IPS-11a (cell line): ENCODE data around the gene HOXB7.

Experiments used
- H3K4me3 ChIP-seq: one replicate; pipeline ENCODE4 v1.5.1; 2013; ENCODE audit warnings: low read depth, low read length, control low read depth

HOXB7 gene

DNA sequence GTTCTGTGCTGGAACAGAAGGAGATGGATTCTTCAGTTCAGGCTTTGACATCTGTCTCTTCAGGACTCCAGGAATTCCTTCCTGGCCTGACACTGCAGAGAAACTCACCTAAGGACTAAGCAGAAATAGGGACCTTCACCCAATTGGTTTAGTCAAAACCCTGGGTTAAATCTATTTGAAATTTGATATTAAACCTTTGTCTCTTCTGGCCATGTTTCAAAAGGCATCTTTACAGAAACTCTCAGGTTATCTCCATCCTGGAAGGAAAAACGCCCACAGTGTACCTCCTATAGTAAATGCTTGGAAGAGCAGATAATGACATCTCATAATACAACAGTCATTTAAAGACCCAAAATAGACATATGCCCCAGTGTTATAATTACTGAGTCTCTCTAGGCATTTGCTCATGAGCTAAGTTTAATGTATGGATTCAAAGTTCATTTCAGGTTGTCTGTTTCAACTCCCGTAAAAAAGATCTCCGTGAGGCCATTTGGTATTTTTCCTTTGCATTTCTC lies 27.1 kb downstream of the HOXB7 start:
- no peak overlapping the region for H3K4me3 ChIP-seq

DNA sequence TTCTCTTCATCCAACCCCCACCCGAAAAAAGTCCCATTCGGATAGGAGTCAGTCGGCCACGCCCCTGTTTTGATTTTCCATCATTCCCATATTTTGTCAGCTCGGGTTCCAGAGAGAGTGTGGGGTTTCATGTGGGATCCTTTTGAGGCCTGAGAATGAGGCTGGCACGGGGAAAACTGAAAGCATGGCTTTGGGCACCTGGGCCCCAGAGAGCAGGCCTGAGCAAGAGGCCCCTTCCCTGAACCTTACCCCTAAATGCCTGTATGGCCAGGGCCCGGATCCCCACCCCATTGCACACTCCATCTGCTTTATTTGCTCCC lies 28.1 kb downstream of the HOXB7 start:
- H3K4me3 ChIP-seq, result no peak overlapping the region

DNA sequence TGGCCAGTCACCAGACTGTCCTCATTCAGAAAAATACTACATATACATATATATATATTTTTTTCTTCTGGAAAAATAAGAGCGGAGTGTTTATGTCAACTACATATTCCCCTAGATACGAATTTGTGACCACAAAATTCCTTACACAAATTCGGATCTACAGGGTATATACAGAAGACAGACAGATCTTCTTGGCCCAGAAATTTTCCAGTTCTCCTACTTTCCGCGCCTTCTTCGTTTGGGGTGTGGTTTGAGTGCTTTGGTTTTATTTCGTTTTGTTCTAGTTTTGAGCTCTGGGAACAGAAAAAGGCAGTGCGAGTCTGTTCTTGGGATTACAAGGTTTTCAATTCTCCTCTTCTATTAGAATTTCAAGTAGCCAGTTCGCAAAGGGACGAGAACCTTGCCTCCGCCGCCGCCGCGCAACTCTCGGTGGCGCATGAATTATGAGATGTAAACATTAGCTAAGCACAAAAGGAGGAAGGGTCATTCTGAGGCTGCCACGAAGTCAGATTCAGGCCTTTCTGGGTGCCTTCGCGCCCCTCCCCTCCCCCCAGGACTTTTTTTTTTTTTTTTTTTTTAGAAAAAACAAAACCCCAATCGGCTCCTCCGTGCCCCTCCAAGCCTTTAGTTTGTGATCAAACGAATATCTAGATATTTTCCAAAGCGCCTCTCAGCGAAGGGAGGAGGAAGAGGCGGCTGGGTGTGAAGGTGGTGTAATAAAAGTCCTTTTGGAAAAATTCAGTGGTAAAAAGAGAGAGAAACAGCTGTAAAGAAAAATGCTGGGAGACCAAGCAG lies 30.9 kb downstream of the HOXB7 start:
- H3K4me3 ChIP-seq, result no peak overlapping the region

DNA sequence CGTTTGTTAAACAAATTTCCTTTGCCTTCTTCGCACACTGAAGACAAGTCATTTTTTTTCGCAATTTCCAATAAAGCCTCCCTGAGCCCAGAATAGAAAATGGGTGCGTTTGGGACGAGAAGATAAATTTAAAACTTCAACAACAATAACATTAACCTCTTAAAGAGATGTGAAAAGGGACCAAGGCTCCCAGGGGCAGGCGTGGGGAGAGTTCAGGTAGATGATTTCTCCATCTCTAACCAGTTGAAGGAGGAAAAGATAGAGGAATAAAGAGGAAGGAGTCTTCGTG lies 31.4 kb downstream of the HOXB7 start:
- no peak overlapping the region for H3K4me3 ChIP-seq

DNA sequence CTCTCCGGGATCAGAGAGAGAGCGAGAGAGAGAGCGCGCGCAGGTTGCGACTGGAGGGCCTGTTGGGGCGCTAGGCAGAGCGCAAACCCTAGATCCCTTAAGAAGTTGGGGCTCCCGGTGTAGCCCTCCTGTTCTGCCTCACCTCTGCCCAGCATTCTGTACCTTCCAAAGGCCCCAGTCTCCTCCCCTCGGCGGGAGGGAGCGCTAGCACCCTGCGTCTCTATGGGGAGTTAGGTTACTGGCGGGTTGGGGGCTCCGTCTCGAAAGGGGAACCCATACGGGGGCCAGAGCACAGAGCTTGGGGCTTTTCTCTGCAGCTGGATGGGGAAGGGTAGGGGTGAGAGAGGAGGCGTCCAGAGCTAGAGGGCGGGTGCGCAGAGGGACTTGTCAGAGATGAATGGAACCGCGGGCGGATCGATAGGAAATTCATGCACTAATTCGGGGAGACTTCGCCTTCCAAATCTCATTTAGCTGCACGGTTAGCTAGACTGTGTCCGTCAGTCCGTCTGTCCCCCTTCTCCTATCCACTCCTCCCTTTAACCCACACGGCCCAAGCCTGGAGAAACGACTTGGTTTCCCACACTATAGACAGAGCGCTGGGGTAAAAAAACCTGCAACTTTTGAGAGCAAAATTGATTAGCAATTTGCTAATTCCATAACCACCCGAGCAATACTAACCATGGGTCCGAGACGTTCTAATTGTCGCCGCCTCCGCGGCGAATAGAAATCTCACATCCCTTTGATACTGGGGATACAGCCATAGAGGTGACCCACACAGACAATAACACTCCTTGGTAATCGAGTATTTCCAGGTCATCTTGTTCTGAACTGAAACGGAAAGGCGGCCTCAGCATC lies 32.0 kb downstream of the HOXB7 start:
- no peak overlapping the region for H3K4me3 ChIP-seq

DNA sequence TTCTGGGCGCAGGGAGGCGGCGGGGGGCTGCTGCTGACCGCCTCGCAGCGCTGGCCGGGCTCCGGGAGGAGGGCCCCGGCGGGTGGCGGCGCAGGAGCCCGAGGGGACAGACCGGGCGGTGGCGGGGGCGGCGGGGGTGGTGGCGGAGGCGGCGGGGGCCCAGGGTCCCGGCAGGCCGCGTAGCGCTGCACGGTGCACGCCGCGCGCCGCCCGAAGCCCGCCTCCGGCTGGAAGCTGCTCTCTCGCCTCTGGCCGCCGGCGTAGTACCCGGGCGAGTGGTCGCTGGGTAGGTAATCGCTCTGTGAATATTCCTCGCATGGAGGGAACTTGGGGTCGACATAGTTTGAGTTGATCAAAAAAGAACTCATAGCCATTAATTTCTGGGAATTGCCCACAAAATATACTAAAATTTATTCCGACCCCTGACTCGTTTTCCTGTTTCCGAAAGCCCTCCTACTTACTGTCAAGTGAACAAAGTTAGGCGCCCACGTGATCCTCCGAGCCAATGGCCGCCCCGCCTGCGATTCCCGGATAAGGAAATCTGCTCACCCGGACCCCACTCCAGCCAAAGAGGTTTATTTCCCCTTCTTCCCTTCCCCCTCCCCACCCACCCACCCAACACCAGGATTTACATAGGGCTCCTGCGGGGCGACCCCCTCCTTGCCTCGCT lies 32.7 kb downstream of the HOXB7 start, which contains the start of gene HOXB4:
HOXB4 (minus strand) TSS at position 405 of the 670 bp plus-strand sequence; CDS start at position 374, 31 bp downstream.
- H3K4me3 ChIP-seq, result no peak within 1 kb of the TSS

DNA sequence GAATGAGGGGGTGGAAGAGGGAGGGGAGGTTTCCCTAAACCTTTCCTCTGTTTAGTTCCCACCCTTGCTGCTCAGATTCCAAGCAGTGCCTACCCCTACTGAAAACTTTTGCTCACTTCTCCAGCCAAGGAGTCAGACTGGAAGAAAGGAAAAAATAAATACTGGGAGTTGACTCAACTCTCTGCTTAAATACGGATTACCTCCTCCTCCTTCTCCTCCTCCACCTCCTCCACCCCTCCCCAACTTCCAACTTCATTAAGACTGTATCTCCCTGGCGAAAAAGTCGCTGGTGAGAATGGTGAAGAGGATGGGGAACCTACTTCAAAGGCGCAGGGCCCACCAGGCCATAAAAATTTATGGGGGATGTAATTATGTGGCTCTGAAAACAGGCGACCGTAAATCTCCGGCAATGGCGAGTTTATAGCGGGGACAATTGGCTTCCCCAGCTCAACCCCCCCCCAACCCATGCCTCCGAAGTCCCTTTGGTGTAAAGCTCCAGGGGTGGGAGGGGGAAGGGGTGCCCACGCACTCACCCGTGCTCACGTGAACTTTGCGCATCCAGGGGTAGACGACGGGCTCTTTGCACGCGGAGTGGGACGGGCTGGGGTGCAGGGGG lies 33.4 kb downstream of the HOXB7 start:
- H3K4me3 ChIP-seq, result no peak overlapping the region

DNA sequence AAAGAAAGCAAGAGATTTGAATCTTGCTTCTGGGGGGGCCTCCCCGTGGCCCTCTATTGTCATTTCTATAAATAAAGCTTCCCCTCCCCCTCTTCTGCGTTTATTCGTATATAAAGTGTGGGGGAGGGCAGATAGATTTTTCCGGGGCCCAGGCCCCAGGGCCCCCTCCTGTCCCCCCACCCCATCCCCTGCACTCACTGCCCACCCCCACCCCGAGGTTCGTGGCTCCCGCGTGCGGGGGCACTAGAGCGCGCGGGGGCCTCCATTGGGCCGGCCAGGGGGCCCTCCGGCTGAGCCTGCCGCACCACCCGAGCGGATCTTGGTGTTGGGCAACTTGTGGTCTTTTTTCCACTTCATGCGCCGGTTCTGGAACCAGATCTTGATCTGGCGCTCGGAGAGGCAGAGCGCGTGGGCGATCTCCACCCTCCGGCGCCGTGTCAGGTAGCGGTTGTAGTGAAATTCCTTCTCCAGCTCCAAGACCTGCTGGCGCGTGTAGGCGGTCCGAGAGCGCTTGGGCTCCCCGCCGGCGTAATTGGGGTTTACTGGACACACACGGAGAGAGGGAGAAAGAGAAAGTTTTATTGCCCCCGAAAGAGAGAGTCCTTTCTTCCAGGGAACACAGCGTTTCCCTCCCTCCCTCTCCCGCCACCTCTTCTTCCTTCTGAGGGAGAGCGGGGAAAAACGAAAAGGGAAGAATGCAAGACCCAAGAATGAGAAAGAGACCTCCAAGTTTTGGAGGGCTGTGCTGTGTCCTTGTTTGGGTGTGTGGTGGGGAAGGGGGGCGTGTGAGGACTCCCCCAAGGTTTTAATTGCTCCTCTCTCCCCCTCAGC lies 34.1 kb downstream of the HOXB7 start:
- H3K4me3 ChIP-seq, result no peak overlapping the region

DNA sequence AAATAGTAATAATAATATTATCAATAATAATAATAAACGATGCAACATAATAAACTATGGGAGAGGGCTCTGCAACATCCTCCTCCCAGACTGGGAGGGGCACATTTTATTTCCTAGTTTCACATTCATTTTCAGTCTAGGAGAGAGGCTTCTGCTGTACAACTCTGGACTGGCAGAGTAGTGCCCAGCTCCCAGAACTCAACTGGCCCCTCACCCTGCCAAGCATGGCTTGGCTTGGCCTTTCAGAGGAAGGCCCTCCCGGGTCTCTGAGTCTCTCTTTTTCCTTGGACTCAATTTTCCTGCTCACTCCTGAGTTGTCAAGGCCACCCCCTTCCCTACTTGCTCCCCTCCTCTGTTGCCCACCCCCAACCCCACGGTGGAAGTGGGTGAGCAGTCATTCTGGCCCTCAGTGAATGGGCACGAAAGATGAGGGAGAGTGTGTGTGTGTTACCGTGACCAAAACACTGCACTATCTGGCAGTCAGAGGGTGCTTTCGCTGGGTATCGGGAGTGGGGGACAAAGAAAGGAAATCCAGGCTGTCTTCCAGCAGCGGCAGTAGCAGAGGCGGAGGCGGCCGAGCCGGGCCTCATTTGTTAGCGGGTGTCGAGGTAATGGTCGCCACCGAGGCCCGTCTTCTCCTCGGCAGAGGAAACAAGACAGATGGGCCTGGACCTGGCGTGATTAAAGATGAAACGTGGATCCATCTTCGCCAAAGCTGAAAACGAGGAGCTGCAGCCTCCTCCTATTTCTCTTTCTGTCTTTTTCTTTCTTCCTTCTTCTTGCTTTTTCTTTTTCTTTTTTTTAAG lies 34.9 kb downstream of the HOXB7 start:
- no peak overlapping the region for H3K4me3 ChIP-seq

DNA sequence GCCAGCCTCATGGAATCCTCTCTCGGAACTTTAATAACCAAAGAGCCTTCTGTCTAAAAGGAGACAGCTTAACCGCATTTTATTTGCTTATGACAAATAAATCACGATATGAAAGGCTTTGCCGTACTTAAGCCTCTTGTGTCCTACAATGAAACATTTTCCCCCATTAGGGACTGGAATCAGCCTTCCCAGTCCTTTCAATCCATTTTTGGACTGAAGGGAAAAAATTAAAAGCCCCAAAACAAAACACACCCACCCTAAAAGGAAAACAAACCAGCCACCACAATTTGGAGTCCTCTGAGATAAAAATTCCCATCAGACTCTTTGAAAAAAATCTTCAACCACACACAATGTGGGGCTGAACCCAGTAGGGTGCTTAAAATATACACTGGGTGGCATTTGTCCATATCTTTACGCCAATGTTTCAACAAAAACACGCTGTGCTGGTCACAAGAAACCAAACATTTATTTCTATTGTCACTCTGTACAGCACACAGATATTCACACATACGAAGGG lies 35.7 kb downstream of the HOXB7 start:
- H3K4me3 ChIP-seq, result no peak overlapping the region

DNA sequence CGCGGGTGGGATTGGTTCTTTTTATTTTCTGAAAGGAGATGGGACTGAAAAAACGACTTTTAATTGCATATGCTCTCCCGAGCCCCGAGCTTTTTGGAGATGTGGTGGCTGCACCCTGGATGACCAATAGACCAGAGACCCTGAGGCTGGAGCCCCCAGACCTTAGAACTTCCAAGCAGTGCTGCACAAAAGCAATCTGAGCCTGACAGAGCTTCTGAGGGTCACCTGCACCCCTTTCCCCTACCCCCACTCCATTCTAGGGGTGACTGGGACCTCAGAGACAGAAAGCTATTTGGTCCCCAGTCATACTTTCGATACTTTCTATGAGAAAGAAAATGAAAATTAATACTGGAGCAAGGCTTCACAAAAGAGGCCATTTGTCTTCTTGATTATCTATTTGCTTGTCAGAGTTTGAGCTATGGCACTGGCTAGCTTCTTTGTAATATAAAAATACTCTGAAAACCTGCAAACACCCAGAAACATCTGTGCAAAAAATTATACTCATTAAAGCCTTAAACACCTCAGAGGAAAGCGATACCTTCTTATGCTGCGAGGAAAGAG lies 36.2 kb downstream of the HOXB7 start:
- no peak overlapping the region for H3K4me3 ChIP-seq

DNA sequence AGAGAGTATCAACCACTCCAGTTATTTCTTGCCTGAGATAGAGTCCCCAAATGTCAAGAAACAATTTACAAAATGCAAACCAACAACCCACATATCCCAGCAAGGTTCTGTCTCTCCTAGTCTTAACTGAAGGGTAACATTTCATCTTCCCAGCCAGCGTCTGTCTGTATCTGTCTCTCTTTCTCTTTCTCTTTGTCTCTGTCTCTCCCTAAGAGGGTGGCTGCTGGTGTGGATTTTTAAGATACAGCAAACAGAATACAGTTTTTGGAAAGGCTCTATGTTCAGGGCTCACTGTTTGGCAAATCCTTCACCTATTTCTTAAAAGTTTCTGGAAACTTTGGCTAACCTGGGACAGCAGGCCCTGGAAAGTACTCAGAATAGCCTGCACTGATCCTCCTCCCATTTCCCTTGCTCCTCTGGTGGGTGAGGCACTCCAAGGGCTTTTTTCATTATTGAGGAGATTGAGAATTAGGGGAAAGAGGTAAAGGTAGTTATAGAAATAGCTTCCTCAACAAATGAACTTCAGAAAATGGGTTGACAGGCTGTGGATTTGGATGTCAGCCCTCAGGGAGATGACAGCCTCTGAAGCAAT lies 38.9 kb downstream of the HOXB7 start:
- H3K4me3 ChIP-seq, result no peak overlapping the region

DNA sequence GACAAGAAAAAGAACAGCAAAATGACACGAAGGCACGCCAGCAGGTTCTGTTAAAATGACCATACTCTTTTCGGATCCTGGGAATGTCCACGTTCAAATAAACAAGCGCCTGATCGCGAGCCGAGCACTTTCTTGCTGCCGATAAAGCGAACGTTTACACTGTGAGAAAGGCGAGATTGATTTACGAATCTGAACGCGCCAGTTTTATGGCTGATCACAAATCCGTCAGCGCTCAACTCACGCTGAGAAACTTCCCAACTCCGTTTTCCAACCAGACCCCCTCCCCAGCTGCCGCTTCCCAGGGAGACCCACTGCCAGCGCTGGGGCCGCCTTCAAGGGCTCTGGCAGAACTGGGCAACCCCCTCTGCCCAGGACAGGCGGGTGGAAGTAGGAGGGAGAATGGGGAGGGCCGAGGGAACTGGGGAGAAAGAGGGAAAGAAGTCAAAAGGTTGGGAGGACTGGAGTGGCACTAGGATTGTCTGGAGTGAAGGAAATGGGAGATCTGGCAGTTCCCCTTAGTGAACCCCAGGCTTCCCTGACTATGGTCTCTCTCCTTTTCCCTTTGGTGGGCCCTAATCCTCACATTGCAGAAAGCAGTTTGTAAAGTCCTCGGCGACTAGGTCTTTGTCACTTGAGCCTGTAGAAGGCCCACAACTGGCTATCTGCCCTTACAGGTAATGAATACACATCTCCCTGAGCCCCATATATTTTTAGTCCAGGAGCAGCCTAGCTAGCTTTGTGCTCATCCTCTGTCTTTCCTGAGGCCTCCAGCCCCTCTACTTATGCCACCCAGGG lies 39.6 kb downstream of the HOXB7 start:
- H3K4me3 ChIP-seq, result no peak overlapping the region

DNA sequence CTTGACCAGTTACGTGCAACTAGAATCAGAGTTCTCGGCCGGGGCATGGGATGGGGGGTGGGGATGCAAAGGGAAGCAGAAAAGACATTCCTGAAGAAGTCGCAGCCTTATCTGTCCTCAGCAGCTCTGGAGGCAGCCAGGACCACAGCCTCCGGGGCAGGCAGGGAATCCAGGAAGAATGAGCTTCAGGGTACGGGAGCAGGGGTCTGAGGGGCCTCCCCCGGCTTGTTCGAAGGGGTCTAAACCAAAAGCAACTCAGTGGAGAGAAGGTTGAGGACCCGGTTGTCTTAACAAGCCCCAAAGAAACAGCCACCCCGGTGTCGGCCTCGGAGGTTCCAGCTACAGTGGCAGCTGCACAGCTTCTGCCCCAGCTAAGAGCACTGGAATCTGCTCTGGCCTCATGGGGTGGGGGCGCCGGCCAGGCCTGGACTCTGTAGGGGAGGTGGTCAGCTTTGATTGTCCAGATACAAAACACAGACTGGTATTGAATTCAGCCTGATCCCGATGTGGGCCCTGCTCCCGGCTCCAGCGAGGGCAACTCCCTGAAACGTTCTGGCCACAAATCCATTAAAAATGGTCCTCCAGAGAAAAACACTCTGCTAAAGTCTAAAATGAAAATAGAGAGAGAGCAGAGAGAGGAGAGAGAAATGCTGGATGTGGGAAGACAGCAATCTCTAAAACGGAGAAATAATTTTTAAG lies 40.3 kb downstream of the HOXB7 start:
- no peak overlapping the region for H3K4me3 ChIP-seq

DNA sequence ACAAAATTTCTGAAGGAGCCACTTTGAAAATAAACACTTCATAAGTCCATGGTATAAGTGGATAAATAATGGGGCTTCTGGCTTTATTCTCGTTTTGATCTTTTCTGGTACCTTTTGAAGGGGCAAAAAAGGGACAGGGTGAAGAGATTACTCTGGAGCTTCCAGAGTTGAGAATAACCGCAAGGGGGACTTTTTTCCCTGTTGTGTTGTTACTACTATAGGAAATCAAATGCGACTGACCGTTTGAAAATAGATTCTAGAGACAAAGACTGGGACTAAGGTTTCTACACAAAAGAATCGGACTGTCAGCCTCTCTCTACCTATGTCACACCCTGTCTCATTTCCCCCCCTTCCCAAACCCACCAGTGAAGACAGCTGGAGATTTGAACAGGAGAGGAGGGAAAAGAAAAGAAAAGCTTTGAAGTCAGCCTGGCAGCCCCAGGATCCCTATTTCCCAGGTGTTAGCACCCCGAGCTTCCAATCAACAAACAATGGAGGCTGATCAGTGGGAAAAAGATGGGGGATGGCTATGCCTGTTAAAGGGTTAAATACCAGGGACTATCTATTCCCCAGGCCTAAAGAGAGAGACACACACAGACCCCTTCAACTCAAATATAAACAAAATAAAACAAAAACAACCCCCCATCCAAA lies 41.0 kb downstream of the HOXB7 start:
- H3K4me3 ChIP-seq, result no peak overlapping the region

DNA sequence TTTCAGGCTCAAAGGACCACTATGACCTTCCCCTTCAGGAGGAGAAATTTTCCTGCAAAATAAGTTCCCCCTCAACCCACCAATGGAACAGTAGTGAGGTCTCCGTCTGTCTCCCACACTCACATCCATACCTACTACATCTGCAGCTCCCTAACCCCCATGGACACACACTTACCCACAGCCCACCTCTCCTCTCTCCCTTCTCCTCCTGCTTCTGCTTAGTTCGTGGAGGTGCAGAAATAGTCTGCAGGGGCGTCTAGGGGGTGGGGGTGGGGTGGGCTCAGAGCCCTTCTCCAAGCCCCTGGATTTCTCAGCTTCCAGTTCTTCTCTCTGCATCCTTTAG lies 41.6 kb downstream of the HOXB7 start:
- no peak overlapping the region for H3K4me3 ChIP-seq
